Measurements from ENCODE around the gene NETO2.
A peak's percentile ranks its signal among the peaks of the same experiment; 100 is the strongest.
"Not testable (repeated sequence)": the region's sequence is repeated elsewhere in the genome, so short reads cannot be mapped to it uniquely, and the experiment has no call there.

Gene NETO2

DNA sequence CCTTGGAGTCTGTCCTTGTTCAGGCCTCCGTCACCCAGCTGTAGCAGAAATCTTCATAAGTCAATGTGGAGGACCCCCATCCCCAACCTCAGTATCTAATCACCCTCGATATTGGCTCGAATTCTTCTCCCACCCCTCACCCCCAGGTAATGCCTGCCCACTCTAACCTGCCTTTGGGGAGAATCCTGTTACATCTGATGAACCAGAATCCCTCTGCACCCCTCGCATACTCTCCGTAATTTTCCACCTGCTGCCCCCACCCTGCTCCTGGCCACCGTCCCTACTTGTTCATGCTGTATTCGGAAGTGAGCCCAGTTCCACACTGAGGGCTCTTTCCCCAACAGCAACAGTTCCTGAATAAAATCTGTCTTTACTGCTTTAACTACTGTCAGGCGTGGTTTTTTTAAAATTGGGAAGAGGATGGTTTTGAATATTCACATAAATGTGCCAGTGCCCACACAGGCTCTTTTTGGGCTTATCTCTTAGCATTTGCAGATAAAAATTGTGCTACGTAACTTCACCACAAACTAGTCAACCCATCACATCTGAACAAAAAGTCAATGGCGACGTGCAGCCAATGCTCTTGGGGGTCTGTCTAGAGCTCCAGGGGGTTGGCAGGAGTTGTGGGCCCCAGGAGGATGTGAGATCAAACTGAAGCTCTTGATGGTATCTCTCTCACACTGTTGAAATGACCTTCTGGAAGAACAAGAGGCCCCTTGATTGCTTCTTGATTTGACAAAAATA lies 73.7 kb downstream of the NETO2 start:
- in situ Hi-C loops (cut with HindIII; ENCODE audit: low pct_unique_long_range_greater_than_20kb, low sequenced_read_pairs) = no loop called here
- no peak for DNase-seq (ENCODE audit: low read depth in 1 of 2, low spot score in 1 of 2)
- no peak for TF ChIP-seq JUND (IDR thresholded peaks at IDR 0.05; ENCODE audit: low read depth)

DNA sequence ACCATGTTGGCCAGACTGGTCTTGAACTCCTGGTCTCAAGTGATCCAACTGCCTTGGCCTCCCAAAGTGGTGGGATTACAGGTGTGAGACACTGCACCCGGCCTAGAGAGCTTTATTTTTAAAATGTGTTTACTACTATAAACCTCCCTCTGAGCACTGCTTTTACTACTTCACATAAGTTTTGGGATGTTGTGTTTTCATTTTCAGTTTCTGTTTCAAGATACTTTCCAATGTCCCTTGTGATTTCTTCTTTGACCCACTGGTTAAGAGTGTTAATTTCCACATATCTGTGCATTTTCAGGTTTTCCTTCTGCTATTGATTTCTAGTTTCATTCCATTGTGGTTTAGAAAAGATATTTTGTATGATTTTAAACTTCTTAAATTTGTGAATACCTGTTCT lies 74.4 kb downstream of the NETO2 start:
- in situ Hi-C loops (cut with HindIII; ENCODE audit: low pct_unique_long_range_greater_than_20kb, low sequenced_read_pairs) = no loop called here
- no peak for TF ChIP-seq JUND (IDR thresholded peaks at IDR 0.05; ENCODE audit: low read depth)
- no peak for DNase-seq (ENCODE audit: low read depth in 1 of 2, low spot score in 1 of 2)

DNA sequence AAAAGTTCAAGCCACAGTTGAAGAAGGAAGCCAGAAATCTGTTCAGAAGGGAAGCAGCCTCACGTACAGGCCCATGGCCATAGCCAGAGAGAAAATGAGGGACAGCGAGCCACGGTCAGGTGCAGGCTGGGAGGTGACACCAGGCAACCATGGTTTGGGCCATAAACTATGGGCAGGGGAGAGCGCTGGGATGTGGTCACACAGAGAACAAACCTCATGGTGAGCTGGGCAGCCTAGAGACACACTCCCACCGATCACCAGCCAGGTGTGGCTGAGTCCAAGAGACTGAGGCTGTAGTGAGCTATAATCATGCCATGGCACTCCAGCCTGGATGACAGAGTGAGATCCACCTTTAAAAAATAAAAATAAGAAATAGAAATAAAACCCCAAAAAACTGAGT lies 76.5 kb downstream of the NETO2 start:
- in situ Hi-C loops (cut with HindIII; ENCODE audit: low pct_unique_long_range_greater_than_20kb, low sequenced_read_pairs) = no loop called here
- DNase-seq (ENCODE audit: low read depth in 1 of 2, low spot score in 1 of 2) = no peak
- TF ChIP-seq JUND (IDR thresholded peaks at IDR 0.05; ENCODE audit: low read depth) = no peak

DNA sequence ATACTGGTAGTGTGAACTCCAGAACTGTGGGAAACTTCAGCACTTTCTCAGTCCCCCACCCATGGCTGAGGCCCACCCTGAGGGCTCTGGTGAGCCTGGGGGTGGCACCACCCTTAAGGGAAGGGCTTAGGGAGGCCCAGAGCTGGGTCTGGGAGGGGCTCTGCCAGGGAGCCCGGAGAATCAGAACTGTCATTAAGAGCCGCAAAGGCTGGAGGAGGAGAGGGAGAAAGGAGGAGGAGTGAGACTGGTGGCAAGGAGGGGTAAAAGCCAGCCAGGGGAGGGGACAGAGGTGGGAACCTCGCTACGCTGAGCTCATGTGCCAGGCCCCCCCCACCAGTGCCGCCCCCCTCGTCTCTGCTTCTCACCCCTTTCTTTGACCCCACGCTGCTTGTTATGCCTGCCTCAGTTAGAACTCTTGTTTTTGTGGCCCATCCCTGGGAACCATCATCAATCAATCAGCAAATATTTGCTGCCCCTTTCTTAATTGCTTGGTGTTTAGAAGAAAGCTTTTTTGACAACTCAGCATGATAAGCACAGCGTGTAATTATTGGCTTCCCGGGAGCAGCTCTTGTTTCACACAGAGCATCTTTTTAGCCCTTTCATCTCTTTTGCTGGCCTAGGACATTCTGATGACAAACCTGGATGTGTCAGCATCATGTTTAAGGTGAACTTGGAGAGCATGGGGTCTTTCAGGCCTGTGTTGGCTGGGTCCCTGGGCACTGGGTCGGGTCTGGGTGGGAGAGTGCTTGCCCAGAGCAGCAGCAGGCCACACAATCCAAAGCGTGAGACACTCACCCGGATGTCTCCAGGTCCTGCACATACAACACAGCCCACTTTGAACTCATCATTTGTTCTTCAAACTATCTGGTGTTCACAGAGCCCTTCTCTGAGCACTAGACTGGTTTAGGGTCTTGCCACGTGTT lies 77.7 kb downstream of the NETO2 start:
- no peak for DNase-seq (ENCODE audit: low read depth in 1 of 2, low spot score in 1 of 2)
- TF ChIP-seq JUND (IDR thresholded peaks at IDR 0.05; ENCODE audit: low read depth) = no peak
- in situ Hi-C loops (cut with HindIII; ENCODE audit: low pct_unique_long_range_greater_than_20kb, low sequenced_read_pairs) = no loop called here

DNA sequence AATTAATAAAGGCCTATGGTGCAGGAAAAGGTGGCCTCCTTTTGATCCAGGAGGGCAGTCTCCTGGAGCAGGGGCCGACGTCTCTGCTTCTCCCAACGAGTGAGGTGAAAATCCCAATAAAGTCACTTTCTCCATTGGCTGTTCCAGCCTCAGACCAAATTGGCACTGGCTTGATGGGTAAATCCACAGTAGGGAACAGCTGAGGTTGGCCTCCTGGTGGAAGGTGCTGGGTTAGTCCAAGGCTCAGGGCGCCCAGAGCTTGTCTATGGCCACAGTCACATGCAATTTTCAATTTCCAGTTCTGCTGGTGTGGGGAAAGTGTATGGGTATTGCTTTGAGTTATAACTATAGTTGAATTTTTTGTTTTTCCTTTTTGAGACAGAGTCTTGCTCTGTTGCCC lies 79.0 kb downstream of the NETO2 start:
- in situ Hi-C loops (cut with HindIII; ENCODE audit: low pct_unique_long_range_greater_than_20kb, low sequenced_read_pairs) = no loop called here
- TF ChIP-seq JUND (IDR thresholded peaks at IDR 0.05; ENCODE audit: low read depth) = no peak
- DNase-seq (ENCODE audit: low read depth in 1 of 2, low spot score in 1 of 2) = peak in 1 of 2 experiments; percentile 4

DNA sequence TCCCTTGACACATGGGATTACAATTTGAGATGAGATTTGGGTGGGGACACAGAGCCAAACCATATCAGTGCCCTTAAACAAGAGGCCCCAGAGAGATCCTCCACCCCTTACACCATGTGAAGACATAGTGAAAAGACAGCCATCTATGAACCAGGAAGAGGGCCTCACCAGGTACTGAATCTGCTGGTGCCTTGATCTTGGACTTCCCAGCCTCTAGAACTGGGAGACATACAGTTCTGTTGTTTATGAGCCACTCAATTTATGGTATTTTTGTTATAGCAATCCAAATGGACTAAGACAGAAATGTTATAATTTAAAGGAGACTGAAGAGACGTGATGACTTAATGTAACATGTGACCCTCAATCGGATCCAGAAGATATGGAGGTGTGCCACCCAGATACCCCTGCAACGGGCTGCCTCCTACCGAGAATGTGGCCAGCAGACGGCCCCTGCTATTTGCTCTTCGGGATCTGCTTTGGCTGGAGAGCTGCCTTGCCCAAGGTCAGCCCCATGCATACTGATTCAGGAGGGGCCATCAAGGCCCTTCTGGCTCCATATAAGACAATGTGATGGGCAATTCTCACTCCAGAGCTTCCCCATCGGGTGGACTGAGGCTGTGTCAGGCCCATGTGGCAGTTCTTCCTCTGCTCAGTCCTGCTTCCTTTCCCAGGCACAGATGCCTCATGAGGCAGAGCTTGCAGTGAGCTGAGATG lies 80.6 kb downstream of the NETO2 start:
- no peak for DNase-seq (ENCODE audit: low read depth in 1 of 2, low spot score in 1 of 2)
- in situ Hi-C loops (cut with HindIII; ENCODE audit: low pct_unique_long_range_greater_than_20kb, low sequenced_read_pairs) = no loop called here
- TF ChIP-seq JUND (IDR thresholded peaks at IDR 0.05; ENCODE audit: low read depth) = no peak

DNA sequence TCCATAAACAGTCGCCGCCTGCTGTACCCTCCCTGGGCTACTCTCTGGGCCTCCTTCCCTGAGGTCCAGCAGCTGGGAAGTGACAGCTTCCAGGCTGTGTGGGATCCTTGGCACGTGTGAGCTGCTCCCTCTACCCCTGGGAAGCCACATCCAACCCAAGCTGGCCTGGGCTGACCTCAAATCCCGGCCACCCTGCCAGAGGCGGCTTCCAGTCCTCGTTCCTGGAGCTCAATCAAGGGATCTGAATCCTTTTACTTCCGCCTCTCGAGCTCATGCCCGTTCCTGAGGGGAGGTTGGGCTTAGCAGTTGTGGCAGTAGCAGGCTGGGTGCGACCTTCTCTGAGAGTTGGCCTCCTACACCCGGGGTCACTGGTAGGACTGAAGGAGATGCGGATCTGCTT lies 82.5 kb downstream of the NETO2 start:
- no peak for DNase-seq (ENCODE audit: low read depth in 1 of 2, low spot score in 1 of 2)
- in situ Hi-C loops (cut with HindIII; ENCODE audit: low pct_unique_long_range_greater_than_20kb, low sequenced_read_pairs) = no loop called here
- TF ChIP-seq JUND (IDR thresholded peaks at IDR 0.05; ENCODE audit: low read depth) = no peak

DNA sequence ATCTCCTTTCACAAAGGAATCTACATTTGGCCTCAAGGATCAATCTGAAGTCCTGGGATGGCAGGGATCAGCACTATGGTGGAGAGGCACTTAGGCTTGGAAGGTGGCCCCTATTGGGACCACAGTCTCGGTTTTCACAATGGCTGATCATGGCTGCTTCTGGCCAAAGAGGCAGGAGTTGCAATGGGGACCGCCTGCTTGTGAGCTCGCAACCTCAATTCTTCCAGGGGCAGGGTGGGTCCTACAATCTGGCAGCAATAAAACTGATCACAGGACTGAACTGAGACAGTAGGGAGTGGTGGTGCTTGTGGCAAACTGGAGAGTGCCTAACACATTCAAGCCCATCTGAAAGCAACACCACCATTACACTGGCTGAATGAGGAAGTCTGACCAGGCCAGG lies 83.1 kb downstream of the NETO2 start:
- no peak for DNase-seq (ENCODE audit: low read depth in 1 of 2, low spot score in 1 of 2)
- in situ Hi-C loops (cut with HindIII; ENCODE audit: low pct_unique_long_range_greater_than_20kb, low sequenced_read_pairs) = no loop called here
- TF ChIP-seq JUND (IDR thresholded peaks at IDR 0.05; ENCODE audit: low read depth) = no peak

DNA sequence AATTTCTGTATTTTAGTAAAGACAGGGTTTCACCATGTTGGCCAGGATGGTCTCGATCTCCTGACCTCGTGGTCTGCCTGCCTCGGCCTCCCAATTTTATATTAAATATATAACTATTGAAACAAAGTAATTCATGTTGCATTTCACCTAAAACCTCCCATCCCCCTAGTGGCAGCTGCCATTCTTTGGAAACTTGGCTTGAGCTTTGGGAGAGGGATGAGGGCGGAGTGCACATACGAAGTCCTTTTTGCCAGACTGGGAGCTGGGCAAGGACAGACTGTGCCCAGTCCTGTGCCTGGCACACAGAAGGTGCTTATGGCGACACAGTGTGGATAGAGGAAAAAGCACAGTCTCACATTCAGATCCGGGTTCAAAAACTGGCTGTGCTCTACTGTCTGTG lies 83.8 kb downstream of the NETO2 start:
- no peak for TF ChIP-seq JUND (IDR thresholded peaks at IDR 0.05; ENCODE audit: low read depth)
- DNase-seq (ENCODE audit: low read depth in 1 of 2, low spot score in 1 of 2) = no peak
- in situ Hi-C loops (cut with HindIII; ENCODE audit: low pct_unique_long_range_greater_than_20kb, low sequenced_read_pairs) = no loop called here

DNA sequence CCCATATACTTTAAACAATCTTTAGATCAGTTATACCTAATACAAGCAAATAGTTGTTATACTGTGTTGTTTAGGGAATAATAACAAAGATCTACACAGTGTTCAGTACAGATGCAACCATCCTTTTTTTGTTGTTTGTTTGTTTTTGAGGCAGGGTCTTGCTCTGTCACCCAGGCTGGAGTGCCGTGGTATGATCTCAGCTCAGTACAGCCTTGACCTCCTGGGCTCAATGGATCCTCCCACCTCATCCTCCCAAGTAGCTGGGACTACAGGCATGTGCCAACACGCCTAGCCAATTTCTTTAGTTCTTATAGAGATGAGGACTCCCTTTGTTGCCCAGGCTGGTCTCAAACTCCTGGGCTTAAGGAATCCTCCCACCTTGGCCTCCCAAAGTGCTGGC lies 84.6 kb downstream of the NETO2 start:
- in situ Hi-C loops (cut with HindIII; ENCODE audit: low pct_unique_long_range_greater_than_20kb, low sequenced_read_pairs); DNase-seq (ENCODE audit: low read depth in 1 of 2, low spot score in 1 of 2): not testable (repeated sequence)

DNA sequence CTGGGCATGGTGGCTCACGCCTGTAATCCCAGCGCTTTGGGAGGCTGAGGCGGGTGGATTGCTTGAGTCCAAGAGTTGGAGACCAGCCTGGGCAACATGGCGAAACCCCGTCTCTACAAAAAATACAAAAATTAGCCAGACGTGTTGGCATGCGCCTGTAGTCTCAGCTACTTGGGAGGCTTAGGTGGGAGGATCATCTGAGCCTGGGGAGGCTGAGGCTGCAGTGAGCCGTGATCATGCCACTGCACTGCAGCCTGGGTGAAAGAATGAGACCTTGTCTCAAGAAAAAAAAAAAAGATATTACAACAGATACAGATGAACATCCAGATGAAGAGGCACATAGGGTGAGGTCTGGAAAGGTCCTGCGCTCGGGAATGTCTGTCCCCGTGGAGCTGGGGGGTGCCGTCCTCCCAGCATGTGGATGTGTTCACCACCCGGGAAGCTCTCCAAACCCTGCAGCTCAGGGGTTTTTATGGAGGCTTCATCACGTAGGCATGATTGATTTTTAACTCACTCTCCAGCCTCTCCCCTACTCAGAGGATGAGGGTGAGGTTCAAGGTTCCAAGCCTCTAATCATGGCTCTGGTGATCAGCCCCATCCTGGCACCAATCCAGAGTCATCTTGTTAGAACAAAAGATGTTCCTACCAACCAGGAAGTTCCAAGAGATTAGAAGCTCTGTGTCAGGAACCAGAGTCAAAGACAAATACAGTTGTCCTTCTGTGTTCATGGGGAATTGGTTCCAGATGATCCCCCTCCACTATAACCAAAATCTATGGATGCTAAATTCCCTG lies 85.3 kb downstream of the NETO2 start:
- in situ Hi-C loops (cut with HindIII; ENCODE audit: low pct_unique_long_range_greater_than_20kb, low sequenced_read_pairs) = no loop called here
- no peak for DNase-seq (ENCODE audit: low read depth in 1 of 2, low spot score in 1 of 2)

DNA sequence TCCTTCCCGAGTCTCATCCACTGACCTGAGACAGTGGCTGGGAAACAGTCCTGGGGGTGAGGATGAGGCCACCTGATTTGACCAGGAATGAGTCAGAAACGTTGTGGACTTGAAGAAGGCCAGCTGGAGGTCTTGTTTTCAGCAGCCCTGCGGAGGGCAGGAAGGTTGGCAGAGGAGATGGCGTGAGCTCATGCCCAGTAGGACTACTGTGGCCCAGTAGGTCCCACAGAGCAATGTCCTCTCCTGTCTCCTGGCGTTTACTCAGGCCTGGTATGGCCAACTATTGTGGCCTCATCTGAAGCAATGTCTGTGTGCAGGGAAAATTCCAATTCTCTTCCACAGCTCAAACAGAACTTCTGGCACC lies 86.1 kb downstream of the NETO2 start:
- in situ Hi-C loops (cut with HindIII; ENCODE audit: low pct_unique_long_range_greater_than_20kb, low sequenced_read_pairs) = no loop called here
- TF ChIP-seq JUND (IDR thresholded peaks at IDR 0.05; ENCODE audit: low read depth) = no peak
- DNase-seq (ENCODE audit: low read depth in 1 of 2, low spot score in 1 of 2) = no peak

More for the DNA sequence above, 85.3 kb downstream of the NETO2 start:
- no peak for TF ChIP-seq JUND (IDR thresholded peaks at IDR 0.05; ENCODE audit: low read depth)

Measured in T47D (cell line).